IPS-20b (cell line): ENCODE measurements around the gene SCAP.
"Not testable (repeated sequence)": the region's sequence is repeated elsewhere in the genome, so short reads cannot be mapped to it uniquely, and the experiment has no call there.

ENCODE experiments used
- H3K27ac ChIP-seq: one replicate; pipeline ENCODE4 v1.5.1; 2013; ENCODE audit warnings: low read length
- H3K27me3 ChIP-seq: 2 replicates; pipeline ENCODE4 v1.6.1; 2013; ENCODE audit warnings: mild to moderate bottlenecking, low read length, inconsistent platforms; ENCODE audit not compliant: insufficient read depth
- H3K36me3 ChIP-seq: 2 replicates; pipeline ENCODE4 v1.6.1; 2013; ENCODE audit warnings: low read depth, mild to moderate bottlenecking, inconsistent platforms, low read length, moderate library complexity; ENCODE audit not compliant: insufficient read depth
- H3K4me1 ChIP-seq: 2 replicates; pipeline ENCODE4 v1.6.1; 2013; ENCODE audit warnings: mild to moderate bottlenecking, control low read depth, inconsistent platforms, low read length, moderate library complexity; ENCODE audit not compliant: insufficient read depth
- H3K4me3 ChIP-seq: 2 replicates; pipeline ENCODE4 v1.5.1; 2013; ENCODE audit warnings: mild to moderate bottlenecking, low read length, inconsistent platforms
- H3K9ac ChIP-seq: 2 replicates; pipeline ENCODE4 v1.6.1; 2013; ENCODE audit warnings: low read depth, mild to moderate bottlenecking, inconsistent platforms, low read length, moderate library complexity
- H3K9me3 ChIP-seq: 2 replicates; pipeline ENCODE4 v1.6.1; 2013; ENCODE audit warnings: mild to moderate bottlenecking, low read depth, low read length, inconsistent platforms; ENCODE audit not compliant: insufficient read depth

The SCAP gene

DNA sequence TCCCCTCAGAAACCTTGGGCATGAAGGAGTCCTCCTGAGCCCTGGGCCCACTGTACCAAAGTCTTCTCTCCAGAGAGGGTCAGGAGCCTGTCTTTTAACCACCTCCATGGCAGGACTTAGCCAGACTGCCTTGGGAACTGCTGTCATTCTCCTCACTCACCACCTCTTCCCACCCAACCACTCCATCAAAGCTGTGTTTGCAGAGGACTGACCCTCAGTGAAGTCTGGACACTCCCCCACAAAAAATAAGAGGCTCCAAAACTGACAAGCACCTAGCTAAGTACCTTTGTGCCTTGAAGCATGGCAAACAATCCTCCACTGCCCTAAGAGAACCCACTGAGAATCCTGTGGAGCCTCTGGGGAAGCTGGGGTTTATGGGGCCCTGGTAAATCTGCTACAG is 2.3 kb upstream of the SCAP start:
- no peaks in the 10 kb centered on the region for H3K9me3 ChIP-seq
- no peak overlapping the region for H3K4me3 ChIP-seq
- no peaks in the 10 kb centered on the region for H3K36me3 ChIP-seq
- no peak overlapping the region for H3K9ac ChIP-seq
- H3K4me1 ChIP-seq, result peaks cover 10% of the 10 kb centered on the region
- no peaks in the 10 kb centered on the region for H3K27me3 ChIP-seq
- no peak overlapping the region for H3K27ac ChIP-seq

DNA sequence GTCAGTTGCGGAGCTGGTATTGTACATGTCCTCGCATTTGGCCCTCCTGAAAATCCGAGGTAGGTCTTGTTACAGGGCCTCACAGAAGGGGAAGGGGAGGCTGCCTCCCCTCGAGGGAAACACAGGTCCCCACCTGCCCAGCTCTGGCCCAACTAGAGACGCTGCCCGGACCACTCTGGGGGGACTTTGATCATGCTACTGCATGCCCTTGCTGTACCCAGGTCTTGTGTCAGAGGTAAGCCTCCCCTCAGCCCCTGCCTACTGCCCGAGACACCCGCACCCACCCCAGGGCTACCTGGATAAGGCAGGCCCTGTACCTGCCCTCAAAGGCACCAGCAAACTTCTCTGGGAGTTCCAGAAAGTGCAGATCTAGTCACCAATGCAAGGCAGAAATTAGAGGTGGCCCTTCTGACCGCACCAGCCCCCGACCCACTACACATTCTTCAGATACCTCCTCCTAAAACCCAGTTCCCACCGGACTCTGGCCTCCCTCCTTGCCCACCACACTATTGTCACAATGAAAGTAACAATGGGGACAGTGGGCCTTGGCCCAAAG is 981 bp upstream of the SCAP start:
- H3K27ac ChIP-seq, result no peak overlapping the region
- no peak overlapping the region for H3K9ac ChIP-seq
- H3K27me3 ChIP-seq, result no peaks in the 10 kb centered on the region
- H3K4me1 ChIP-seq, result peaks cover 5% of the 10 kb centered on the region
- H3K4me3 ChIP-seq, result peak overlapping the region; percentile 34
- no peaks in the 10 kb centered on the region for H3K9me3 ChIP-seq
- H3K36me3 ChIP-seq, result no peaks in the 10 kb centered on the region

DNA sequence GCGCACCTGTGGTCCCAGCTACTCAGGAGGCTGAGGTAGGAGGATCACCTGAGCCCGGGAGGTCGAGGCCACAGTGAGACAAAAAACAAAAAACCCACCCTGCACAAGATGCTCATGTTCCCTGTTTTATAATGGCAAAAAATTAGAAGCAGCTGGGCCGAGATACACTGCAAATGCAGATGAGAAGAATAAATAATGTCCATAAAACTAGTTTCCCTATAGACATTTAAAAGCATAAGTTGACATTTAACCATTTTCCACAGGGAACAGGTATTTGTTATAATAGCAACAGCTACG is 537 bp upstream of the SCAP start:
- H3K9ac ChIP-seq, result no peak overlapping the region
- H3K27ac ChIP-seq, result no peak overlapping the region
- H3K9me3 ChIP-seq, result no peaks in the 10 kb centered on the region
- peaks cover under 1% of the 10 kb centered on the region for H3K4me1 ChIP-seq
- no peaks in the 10 kb centered on the region for H3K36me3 ChIP-seq
- no peaks in the 10 kb centered on the region for H3K27me3 ChIP-seq
- H3K4me3 ChIP-seq, result peak overlapping the region; percentile 34

- no peaks in the 10 kb centered on the region for H3K36me3 ChIP-seq
- no peak overlapping the region for H3K27ac ChIP-seq
These were observed 642 bp downstream of the SCAP start for GRCh38 chr3:47475029-47475569.

GRCh38 chr3:47473391-47473790 is 2.4 kb downstream of the SCAP start:
- Histone ChIP-seq H3K36me3 (no peaks in the 10 kb centered on the region), H3K4me3 (no peak overlapping the region), H3K9me3 (no peaks in the 10 kb centered on the region), H3K27me3 (no peaks in the 10 kb centered on the region), H3K9ac (no peak overlapping the region), H3K4me1 (no peaks in the 10 kb centered on the region), H3K27ac (no peak overlapping the region)

More at GRCh38 chr3:47475029-47475569, 642 bp downstream of the SCAP start:
- Histone ChIP-seq H3K27me3 (no peaks in the 10 kb centered on the region), H3K4me3 (peak overlapping the region; percentile 97), H3K9me3 (no peaks in the 10 kb centered on the region), H3K9ac (peak overlapping the region; percentile 84), H3K4me1 (no peaks in the 10 kb centered on the region; the same call in 1 of the 2 replicates)

GRCh38 chr3:47469616-47470015 is 6.1 kb downstream of the SCAP start:
- Histone ChIP-seq H3K4me1 (no peaks in the 10 kb centered on the region), H3K9me3 (no peaks in the 10 kb centered on the region), H3K27ac (no peak overlapping the region), H3K36me3 (peaks cover 3% of the 10 kb centered on the region; the same call in 1 of the 2 replicates), H3K27me3 (no peaks in the 10 kb centered on the region), H3K9ac (no peak overlapping the region), H3K4me3 (no peak overlapping the region)

- H3K27me3 ChIP-seq, result not testable (repeated sequence)
These were observed 7.4 kb downstream of the SCAP start for GRCh38 chr3:47468315-47468714.

GRCh38 chr3:47464588-47464987 is 11.2 kb downstream of the SCAP start:
- H3K27ac ChIP-seq, result no peak overlapping the region

More at GRCh38 chr3:47468315-47468714, 7.4 kb downstream of the SCAP start:
- H3K4me3 ChIP-seq, H3K9ac ChIP-seq, H3K9me3 ChIP-seq, H3K36me3 ChIP-seq, H3K4me1 ChIP-seq, H3K27ac ChIP-seq: not testable (repeated sequence)

GRCh38 chr3:47459534-47460085 is 16.1 kb downstream of the SCAP start:
- not testable (repeated sequence) for H3K4me1 ChIP-seq, H3K9ac ChIP-seq, H3K4me3 ChIP-seq, H3K27ac ChIP-seq, H3K9me3 ChIP-seq, H3K27me3 ChIP-seq, H3K36me3 ChIP-seq

More at GRCh38 chr3:47464588-47464987, 11.2 kb downstream of the SCAP start:
- Histone ChIP-seq H3K9ac (no peak overlapping the region), H3K27me3 (no peaks in the 10 kb centered on the region), H3K36me3 (peaks cover 3% of the 10 kb centered on the region; the same call in 1 of the 2 replicates), H3K4me3 (no peak overlapping the region), H3K9me3 (no peaks in the 10 kb centered on the region), H3K4me1 (peaks cover 3% of the 10 kb centered on the region; the same call in 1 of the 2 replicates)

DNA sequence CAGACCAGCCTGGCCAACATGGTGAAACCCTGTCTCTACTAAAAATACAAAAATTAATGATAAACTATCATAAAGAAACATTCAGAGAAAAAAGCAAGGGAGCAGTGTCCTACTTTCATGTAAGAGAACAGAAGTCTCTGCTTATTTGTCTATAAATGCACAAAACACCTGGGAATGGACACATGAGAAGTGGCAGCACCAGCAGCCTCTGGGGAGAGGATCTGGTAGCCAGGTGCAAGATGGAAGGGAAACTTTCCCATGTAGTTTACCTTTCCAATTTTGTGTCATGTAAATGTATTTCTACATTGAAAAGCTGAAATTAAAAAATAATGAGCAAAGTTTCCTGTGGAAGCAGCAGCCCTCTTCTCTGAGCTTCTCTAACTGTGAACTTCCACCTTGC is 18.8 kb downstream of the SCAP start:
- Histone ChIP-seq H3K27ac (no peak overlapping the region), H3K4me1 (no peaks in the 10 kb centered on the region), H3K9me3 (no peaks in the 10 kb centered on the region), H3K9ac (no peak overlapping the region), H3K4me3 (no peak overlapping the region), H3K27me3 (no peaks in the 10 kb centered on the region), H3K36me3 (no peaks in the 10 kb centered on the region)

- no peaks in the 10 kb centered on the region for H3K9me3 ChIP-seq
- no peak overlapping the region for H3K4me3 ChIP-seq
- no peaks in the 10 kb centered on the region for H3K27me3 ChIP-seq
- no peak overlapping the region for H3K27ac ChIP-seq
- no peak overlapping the region for H3K9ac ChIP-seq
- no peaks in the 10 kb centered on the region for H3K4me1 ChIP-seq
- H3K36me3 ChIP-seq, result no peaks in the 10 kb centered on the region
These were observed 19.8 kb downstream of the SCAP start for GRCh38 chr3:47455806-47456452.
